ENCODE data around the gene CAMSAP2.
"Not testable (repeated sequence)": the region's sequence is repeated elsewhere in the genome, so short reads cannot be mapped to it uniquely, and the experiment has no call there.

CAMSAP2 gene

DNA sequence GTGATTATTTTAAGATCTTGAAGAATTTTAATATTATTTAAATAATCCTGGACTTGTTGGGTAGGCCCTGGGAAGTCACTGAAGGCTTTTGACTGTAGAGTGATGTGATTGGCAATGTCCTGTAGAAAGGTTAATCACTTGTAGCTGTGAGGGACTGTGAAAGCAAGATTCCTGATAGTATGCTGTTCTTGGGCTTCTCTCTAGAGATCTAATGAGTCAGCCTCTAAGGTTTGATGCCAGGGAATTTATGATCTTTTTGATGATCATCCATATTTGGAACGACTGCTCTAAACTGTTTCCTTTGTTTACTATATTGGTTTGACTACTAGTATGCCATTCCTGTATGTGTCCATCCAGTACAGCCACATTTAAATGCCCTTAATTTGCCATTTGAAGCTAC lies 56.5 kb downstream of the CAMSAP2 start:
- Histone ChIP-seq H3K9ac (no peak overlapping the region), H4K20me1 (peaks cover 0 to 25% (median 0%) of the 10 kb centered on the region in 11 experiments; a peak in 2 of 22 replicates), H3K36me3 (peaks cover 6 to 40% (median 23%) of the 10 kb centered on the region in 11 experiments; a peak in 9 of 22 replicates), H3K4me1 (peaks cover 0 to 14% (median 0%) of the 10 kb centered on the region in 10 experiments; a peak in 3 of 20 replicates), H3K27me3 (no peaks in the 10 kb centered on the region), H3K27ac (no peak overlapping the region), H3K4me2 (no peak overlapping the region), H3K9me3 (replicated peaks in 1 of 11) (peaks cover 9 to 33% (median 21%) of the 10 kb centered on the region in 11 experiments), H3K4me3 (no peak overlapping the region)
- no peak for TF ChIP-seq Cebpa-rat (IDR thresholded peaks at IDR 0.05)

DNA sequence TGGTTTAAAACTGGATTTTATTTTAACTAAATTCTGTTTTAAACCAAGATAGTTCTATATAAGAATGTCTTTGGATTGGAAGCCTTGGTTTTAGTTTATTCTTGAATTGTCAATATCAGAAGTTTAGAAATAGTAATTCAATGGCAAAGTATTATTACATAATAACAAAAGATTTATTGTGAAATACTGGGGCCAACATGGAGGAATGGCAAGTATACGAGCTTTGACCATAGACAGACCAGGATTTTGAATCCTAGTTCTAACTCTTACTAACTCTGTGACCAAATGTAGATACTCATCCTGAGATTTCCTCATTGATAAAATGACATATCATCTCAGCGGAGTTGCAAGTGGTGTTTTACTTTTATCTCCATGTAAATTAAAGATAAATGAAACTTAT lies 63.3 kb downstream of the CAMSAP2 start:
- no peak overlapping the region for H3K9ac ChIP-seq
- H3K36me3 ChIP-seq: peaks cover 0 to 1% (median under 1%) of the 10 kb centered on the region in 11 experiments; a peak in 3 of 22 replicates
- peaks cover 0 to 58% (median 0%) of the 10 kb centered on the region in 11 experiments; a peak in 4 of 22 replicates for H4K20me1 ChIP-seq
- no peak overlapping the region for H3K4me2 ChIP-seq
- H3K9me3 ChIP-seq (replicated peaks in 1 of 11): no peaks in the 10 kb centered on the region
- no peak overlapping the region for H3K27ac ChIP-seq
- peak in 1 of 11 experiments; percentile 24; a peak in 1 of 22 replicates for TF ChIP-seq Cebpa-rat (IDR thresholded peaks at IDR 0.05)
- H3K27me3 ChIP-seq: no peaks in the 10 kb centered on the region
- H3K4me3 ChIP-seq: no peak overlapping the region
- peaks cover 0 to 9% (median 0%) of the 10 kb centered on the region in 10 experiments; a peak in 3 of 20 replicates for H3K4me1 ChIP-seq

DNA sequence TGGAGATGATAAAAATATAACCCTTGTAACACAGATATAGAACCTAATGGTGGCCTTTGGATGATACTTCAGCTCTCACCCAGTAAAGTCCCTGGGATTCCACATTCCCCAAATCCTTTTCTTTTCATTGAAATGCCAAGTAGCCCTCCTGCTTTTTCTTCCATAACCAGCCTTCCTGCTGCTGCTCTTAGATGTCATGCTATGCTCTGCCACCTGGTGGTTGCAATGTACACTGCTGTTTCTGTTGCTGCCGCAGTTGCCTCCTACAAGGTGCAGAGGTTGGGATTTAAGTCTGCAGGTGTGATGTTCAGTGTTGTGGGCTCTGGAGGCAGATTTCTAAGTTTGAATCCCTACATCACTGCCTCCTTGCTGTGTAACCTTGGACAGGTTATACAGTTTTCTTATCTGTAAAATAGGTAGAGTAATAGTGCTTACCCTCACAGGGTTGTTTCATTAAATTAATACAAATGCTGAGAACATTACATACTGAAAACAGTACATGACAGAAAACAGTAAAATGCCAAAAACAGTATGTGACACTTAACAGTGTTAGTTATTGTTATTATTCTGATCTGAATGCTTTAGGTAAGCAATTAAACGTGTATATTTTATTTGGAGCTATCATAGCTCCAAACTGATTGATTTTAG lies 64.3 kb downstream of the CAMSAP2 start:
- TF ChIP-seq Cebpa-rat (IDR thresholded peaks at IDR 0.05): no peak
- no peaks in the 10 kb centered on the region for H3K9me3 ChIP-seq (replicated peaks in 1 of 11)
- H3K36me3 ChIP-seq: peaks cover 5 to 11% (median 9%) of the 10 kb centered on the region in 11 experiments; a peak in 20 of 22 replicates
- no peak overlapping the region for H3K27ac ChIP-seq
- H3K4me3 ChIP-seq: no peak overlapping the region
- H4K20me1 ChIP-seq: peaks cover 0 to 58% (median 0%) of the 10 kb centered on the region in 11 experiments; a peak in 4 of 22 replicates
- H3K9ac ChIP-seq: no peak overlapping the region
- H3K4me1 ChIP-seq: peaks cover 0 to 9% (median 0%) of the 10 kb centered on the region in 10 experiments; a peak in 3 of 20 replicates
- H3K4me2 ChIP-seq: no peak overlapping the region
- no peaks in the 10 kb centered on the region for H3K27me3 ChIP-seq

DNA sequence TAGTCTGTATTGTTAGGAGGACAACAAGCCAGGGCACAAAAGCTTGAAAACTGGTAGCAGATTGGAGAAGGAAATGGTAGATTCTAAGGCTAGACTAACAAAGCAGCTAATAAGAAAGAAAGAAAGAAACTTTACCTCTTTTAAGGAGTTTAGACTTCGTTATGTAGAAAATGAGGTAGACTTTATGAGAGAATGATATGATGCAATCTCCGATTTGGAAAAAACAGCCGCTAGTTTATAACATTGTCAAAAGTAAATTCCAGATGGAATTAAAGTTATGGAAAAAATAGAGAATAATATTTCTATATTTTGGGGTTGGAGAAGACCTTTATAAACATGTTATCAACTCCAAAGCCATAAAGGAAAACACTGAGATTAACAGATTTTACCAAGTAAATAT lies 67.0 kb downstream of the CAMSAP2 start:
- no peak for TF ChIP-seq Cebpa-rat (IDR thresholded peaks at IDR 0.05)
- Histone ChIP-seq H3K27ac (no peak overlapping the region), H3K9ac (no peak overlapping the region), H3K9me3 (replicated peaks in 1 of 11) (no peaks in the 10 kb centered on the region), H3K4me2 (no peak overlapping the region), H3K4me1 (peaks cover 0 to 9% (median 0%) of the 10 kb centered on the region in 10 experiments; a peak in 3 of 20 replicates), H3K4me3 (no peak overlapping the region), H3K36me3 (peaks cover 26 to 37% (median 32%) of the 10 kb centered on the region in 11 experiments), H3K27me3 (no peaks in the 10 kb centered on the region), H4K20me1 (peaks cover 0 to 47% (median 0%) of the 10 kb centered on the region in 11 experiments; a peak in 4 of 22 replicates)

DNA sequence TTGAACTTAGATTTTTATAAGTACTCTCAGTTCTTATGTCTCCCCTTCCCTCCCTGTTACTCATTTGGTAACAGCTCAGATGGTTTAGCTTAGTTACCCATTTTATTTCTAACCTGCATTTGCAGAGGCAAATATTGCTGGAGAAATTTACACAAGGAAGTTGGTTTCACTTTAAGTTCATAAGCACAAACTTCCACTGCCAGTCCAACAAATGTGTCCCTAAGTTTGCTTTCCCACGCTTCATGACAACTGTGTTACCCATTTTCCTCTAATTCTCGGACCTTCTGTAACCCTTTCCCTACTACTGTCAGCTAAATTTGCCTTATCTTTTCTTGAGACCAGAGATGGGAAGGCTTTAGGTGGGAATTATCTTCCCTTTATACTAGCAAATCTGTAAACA lies 70.2 kb downstream of the CAMSAP2 start:
- Histone ChIP-seq H3K27ac (no peak overlapping the region), H3K9ac (no peak overlapping the region), H3K4me3 (no peak overlapping the region), H3K4me1 (peaks cover 0 to 9% (median 0%) of the 10 kb centered on the region in 10 experiments; a peak in 3 of 20 replicates), H3K9me3 (replicated peaks in 1 of 11) (no peaks in the 10 kb centered on the region), H3K36me3 (peaks cover 30 to 67% (median 36%) of the 10 kb centered on the region in 11 experiments), H3K4me2 (no peak overlapping the region), H3K27me3 (no peaks in the 10 kb centered on the region), H4K20me1 (peaks cover 0 to 34% (median 0%) of the 10 kb centered on the region in 11 experiments; a peak in 4 of 22 replicates)
- TF ChIP-seq Cebpa-rat (IDR thresholded peaks at IDR 0.05): no peak

DNA sequence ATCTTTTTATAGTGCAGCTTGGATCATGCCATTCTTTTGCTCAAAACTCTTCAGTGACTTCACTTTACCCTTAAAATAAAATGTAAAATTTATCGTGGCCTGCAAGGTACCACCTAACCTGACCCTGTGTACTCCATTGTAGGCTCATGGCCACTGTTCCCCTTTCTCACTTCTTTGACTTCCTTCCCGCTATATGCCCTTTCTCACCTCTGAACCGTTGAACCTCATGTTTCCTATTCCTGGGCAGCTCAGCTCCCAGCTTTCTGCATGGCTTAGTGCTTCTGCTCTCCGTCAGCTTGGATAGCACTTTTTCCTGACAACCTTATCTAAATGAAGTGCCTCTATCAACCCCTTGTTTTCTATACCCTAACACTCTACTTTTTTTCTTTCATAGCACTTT lies 73.0 kb downstream of the CAMSAP2 start:
- Histone ChIP-seq H3K27ac (no peak overlapping the region), H3K4me2 (no peak overlapping the region), H3K4me3 (no peak overlapping the region), H3K4me1 (no peaks in the 10 kb centered on the region), H3K9ac (no peak overlapping the region), H3K36me3 (peaks cover 36 to 85% (median 44%) of the 10 kb centered on the region in 11 experiments), H4K20me1 (peaks cover 0 to 15% (median 0%) of the 10 kb centered on the region in 11 experiments; a peak in 2 of 22 replicates), H3K27me3 (no peaks in the 10 kb centered on the region), H3K9me3 (replicated peaks in 1 of 11) (peaks cover 0 to 5% (median 0%) of the 10 kb centered on the region in 11 experiments; a peak in 1 of 22 replicates)
- no peak for TF ChIP-seq Cebpa-rat (IDR thresholded peaks at IDR 0.05)

DNA sequence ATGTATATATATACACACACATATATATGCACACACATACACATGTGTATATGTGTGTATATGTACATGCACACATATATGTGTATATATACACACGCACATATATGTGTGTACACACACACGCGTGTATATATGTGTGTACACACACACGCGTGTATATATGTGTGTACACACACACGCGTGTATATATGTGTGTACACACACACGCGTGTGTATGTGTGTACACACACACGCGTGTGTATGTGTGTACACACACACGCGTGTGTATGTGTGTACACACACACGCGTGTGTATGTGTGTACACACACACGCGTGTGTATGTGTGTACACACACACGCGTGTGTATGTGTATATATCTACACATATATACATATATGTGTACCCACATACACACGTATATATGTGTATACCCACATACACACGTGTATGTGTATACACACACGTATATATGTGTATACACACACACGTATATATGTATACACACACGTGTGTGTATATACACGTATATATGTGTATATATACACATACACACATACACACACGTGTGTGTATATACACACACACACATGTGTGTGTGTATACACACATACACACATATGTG lies 78.0 kb downstream of the CAMSAP2 start:
- not testable (repeated sequence) for H3K4me2 ChIP-seq; H3K27me3 ChIP-seq; H3K4me1 ChIP-seq; H3K4me3 ChIP-seq; H3K27ac ChIP-seq; H3K9me3 ChIP-seq (replicated peaks in 1 of 11); H3K9ac ChIP-seq
- Histone ChIP-seq H3K36me3 (peaks cover 6 to 75% (median 12%) of the 10 kb centered on the region in 11 experiments; a peak in 18 of 22 replicates), H4K20me1 (peaks cover 0 to 29% (median 0%) of the 10 kb centered on the region in 11 experiments; a peak in 3 of 22 replicates)

DNA sequence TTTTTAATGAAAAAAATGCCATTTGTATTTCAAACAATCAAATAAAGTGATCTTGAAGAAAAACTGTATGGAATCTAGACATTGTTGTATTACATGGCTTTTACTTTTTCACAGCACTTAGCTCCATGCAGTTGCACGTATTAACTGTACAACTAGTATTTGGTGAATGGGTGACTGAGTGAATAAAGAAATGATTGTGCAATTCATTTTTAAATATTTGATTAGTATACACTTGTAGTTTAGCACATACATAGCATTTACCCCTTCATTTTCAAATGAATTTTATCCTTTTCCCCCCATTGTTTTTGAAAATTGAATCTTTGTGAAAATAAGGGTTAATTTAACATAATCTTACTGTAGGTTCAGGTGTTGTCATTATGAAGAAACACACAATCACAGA lies 79.6 kb downstream of the CAMSAP2 start:
- peaks cover 0 to 5% (median 0%) of the 10 kb centered on the region in 11 experiments; a peak in 1 of 22 replicates for H3K9me3 ChIP-seq (replicated peaks in 1 of 11)
- no peak overlapping the region for H3K4me2 ChIP-seq
- TF ChIP-seq Cebpa-rat (IDR thresholded peaks at IDR 0.05): peak in 2 of 11 experiments; percentile 21 to 29; a peak in 2 of 22 replicates
- no peaks in the 10 kb centered on the region for H3K27me3 ChIP-seq
- H3K9ac ChIP-seq: no peak overlapping the region
- H3K36me3 ChIP-seq: peaks cover 7 to 69% (median 12%) of the 10 kb centered on the region in 11 experiments; a peak in 18 of 22 replicates
- H3K4me1 ChIP-seq: peaks cover 0 to 5% (median 0%) of the 10 kb centered on the region in 10 experiments; a peak in 1 of 20 replicates
- no peak overlapping the region for H3K27ac ChIP-seq
- H4K20me1 ChIP-seq: peaks cover 0 to 19% (median 0%) of the 10 kb centered on the region in 11 experiments; a peak in 3 of 22 replicates
- H3K4me3 ChIP-seq: no peak overlapping the region

DNA sequence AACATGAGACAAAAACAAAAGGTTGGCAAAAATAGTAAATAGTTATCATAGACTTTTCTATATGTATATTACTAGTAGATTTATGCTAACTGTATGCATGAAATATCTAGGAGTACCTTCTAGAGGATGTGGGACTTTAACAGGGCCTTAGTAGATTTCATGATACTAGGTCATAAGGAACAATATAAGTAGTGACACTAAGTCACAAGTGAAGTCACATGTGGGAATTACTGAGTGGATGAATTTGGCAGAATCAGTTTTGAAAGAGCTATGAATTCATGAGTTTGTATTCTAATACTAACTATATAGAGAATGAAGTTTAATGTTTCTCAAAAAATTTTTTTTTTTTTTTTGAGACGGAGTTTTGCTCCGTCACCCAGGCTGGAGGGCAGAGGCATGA lies 81.0 kb downstream of the CAMSAP2 start:
- peaks cover 7 to 77% (median 13%) of the 10 kb centered on the region in 11 experiments; a peak in 18 of 22 replicates for H3K36me3 ChIP-seq
- H3K27ac ChIP-seq: no peak overlapping the region
- no peaks in the 10 kb centered on the region for H3K27me3 ChIP-seq
- peaks cover 0 to 18% (median 0%) of the 10 kb centered on the region in 11 experiments; a peak in 3 of 22 replicates for H4K20me1 ChIP-seq
- H3K9me3 ChIP-seq (replicated peaks in 1 of 11): peaks cover 0 to 5% (median 0%) of the 10 kb centered on the region in 11 experiments; a peak in 1 of 22 replicates
- H3K4me3 ChIP-seq: no peak overlapping the region
- H3K9ac ChIP-seq: no peak overlapping the region
- H3K4me1 ChIP-seq: peaks cover 0 to 5% (median 0%) of the 10 kb centered on the region in 10 experiments; a peak in 1 of 20 replicates
- no peak overlapping the region for H3K4me2 ChIP-seq
- TF ChIP-seq Cebpa-rat (IDR thresholded peaks at IDR 0.05): no peak

Measured in BLaER1 treated with 17β-estradiol and CSF1 and Interleukin-3, amounts not matched to agents 10 nM and 100 nM (cell line).